SU-DHL-6 (cell line): ENCODE results near the gene PALM.

Source experiments
- H2AFZ ChIP-seq: fragments of 200-600 bp; sonication (generic); 2 replicates; pipeline ENCODE4 v1.6.1; 2014; ENCODE audit warnings: low read depth, mild to moderate bottlenecking, moderate library complexity, mixed read lengths, antibody characterized with exemption, low read length; ENCODE audit not compliant: severe bottlenecking
- H3F3A ChIP-seq: fragments of 200-600 bp; shearing (Covaris generic); 2 replicates; pipeline ENCODE4 v1.6.0; 2016; ENCODE audit warnings: antibody characterized with exemption, mild to moderate bottlenecking; ENCODE audit not compliant: insufficient read depth
- H3K27ac ChIP-seq: fragments of 200-600 bp; sonication (generic); 2 replicates; pipeline ENCODE4 v1.5.1; 2016; ENCODE audit warnings: low read depth, mild to moderate bottlenecking, low read length, moderate library complexity, mixed read lengths
- H3K27me3 ChIP-seq: fragments of 200-600 bp; sonication (generic), shearing (Covaris generic); 2 replicates; pipeline ENCODE4 v1.6.0; 2014; ENCODE audit warnings: mild to moderate bottlenecking, low read length
- H3K36me3 ChIP-seq: fragments of 200-600 bp; sonication (generic); 2 replicates; pipeline ENCODE4 v1.6.1; 2014; ENCODE audit warnings: mild to moderate bottlenecking, low read length, mixed read lengths
- H3K4me2 ChIP-seq: fragments of 300-600, 200-600 bp; shearing (Covaris generic), sonication (generic); 2 replicates; pipeline ENCODE4 v1.6.0; 2014; ENCODE audit warnings: low read length, low read depth, mild to moderate bottlenecking; ENCODE audit not compliant: poor library complexity, severe bottlenecking
- H3K4me3 ChIP-seq: fragments of 200-600 bp; sonication (generic); 2 replicates; pipeline ENCODE4 v1.5.1; 2014; ENCODE audit warnings: antibody characterized with exemption, low read length, mild to moderate bottlenecking, mixed read lengths; ENCODE audit not compliant: insufficient read depth, poor library complexity, severe bottlenecking
- H3K79me2 ChIP-seq: fragments of 200-600 bp; sonication (generic); 2 replicates; pipeline ENCODE4 v1.6.1; 2014; ENCODE audit warnings: mild to moderate bottlenecking, low read length, moderate library complexity; ENCODE audit not compliant: insufficient read depth
- H3K9ac ChIP-seq: fragments of 200-600 bp; sonication (generic); 2 replicates; pipeline ENCODE4 v1.7.0; 2014; ENCODE audit warnings: mild to moderate bottlenecking, low read length
- H3K9me2 ChIP-seq: fragments of 200-600 bp; sonication (generic); replicated peaks from 2 replicates; pipeline ENCODE4 v1.6.1; 2014; ENCODE audit warnings: low read length; ENCODE audit not compliant: insufficient read depth
- H3K9me3 ChIP-seq: fragments of 200-600 bp; sonication (generic); 2 replicates; pipeline ENCODE4 v1.6.1; 2014; ENCODE audit warnings: low read length, mixed read lengths; ENCODE audit not compliant: insufficient read depth
- H4K20me1 ChIP-seq: fragments of 200-600 bp; sonication (generic); 2 replicates; pipeline ENCODE4 v1.6.1; 2014; ENCODE audit warnings: low read depth, mild to moderate bottlenecking, antibody characterized with exemption, low read length, moderate library complexity, mixed read lengths
- CTCF ChIP-seq: fragments of 200-600 bp; sonication (generic); IDR thresholded peaks from one replicate; pipeline ENCODE4 v1.5.1; 2017; ENCODE audit warnings: antibody characterized with exemption, mild to moderate bottlenecking, low read length, moderate library complexity; ENCODE audit not compliant: insufficient read depth, poor library complexity, severe bottlenecking
- EZH2phosphoT487 ChIP-seq: fragments of 200-600 bp; sonication (generic), shearing (Covaris generic); conservative IDR thresholded peaks from 2 replicates; pipeline ENCODE4 v1.6.1; 2018; ENCODE audit warnings: mild to moderate bottlenecking, antibody characterized with exemption, low read length, moderate library complexity, mixed read lengths

PALM gene

GRCh38 chr19:746208-746819 lies 37.6 kb downstream of the PALM start:
- Histone ChIP-seq H3K27me3 (no peaks in the 10 kb centered on the region), H3K9ac (no peak overlapping the region), H3F3A (no peaks in the 10 kb centered on the region), H3K27ac (no peak overlapping the region), H3K79me2 (no peaks in the 10 kb centered on the region), H2AFZ (no peak overlapping the region), H3K36me3 (no peaks in the 10 kb centered on the region), H3K4me2 (no peak overlapping the region), H3K4me3 (no peak overlapping the region), H3K9me2 (no peaks in the 10 kb centered on the region), H3K9me3 (no peaks in the 10 kb centered on the region), H4K20me1 (no peaks in the 10 kb centered on the region)
- TF ChIP-seq CTCF (no peak), EZH2phosphoT487 (no peak)

- H3K27ac ChIP-seq, result no peak overlapping the region
- no peaks in the 10 kb centered on the region for H3K36me3 ChIP-seq
- H3K9ac ChIP-seq, result no peak overlapping the region
- TF ChIP-seq EZH2phosphoT487, result no peak
- TF ChIP-seq CTCF, result no peak
- no peaks in the 10 kb centered on the region for H3K9me3 ChIP-seq
- no peaks in the 10 kb centered on the region for H3K79me2 ChIP-seq
- H4K20me1 ChIP-seq, result no peaks in the 10 kb centered on the region
- no peak overlapping the region for H3K4me2 ChIP-seq
- H3K9me2 ChIP-seq, result no peaks in the 10 kb centered on the region
- H3K4me3 ChIP-seq, result no peak overlapping the region
- H3F3A ChIP-seq, result no peaks in the 10 kb centered on the region
- no peak overlapping the region for H2AFZ ChIP-seq
- H3K27me3 ChIP-seq, result no peaks in the 10 kb centered on the region
Observed at GRCh38 chr19:746956-747355, 38.2 kb downstream of the PALM start.

GRCh38 chr19:747432-748273 lies 38.9 kb downstream of the PALM start:
- H3K27me3 ChIP-seq, result no peaks in the 10 kb centered on the region
- H4K20me1 ChIP-seq, result no peaks in the 10 kb centered on the region
- H3K4me2 ChIP-seq, result no peak overlapping the region
- no peaks in the 10 kb centered on the region for H3F3A ChIP-seq
- H3K27ac ChIP-seq, result no peak overlapping the region
- H3K79me2 ChIP-seq, result no peaks in the 10 kb centered on the region
- no peaks in the 10 kb centered on the region for H3K9me3 ChIP-seq
- TF ChIP-seq EZH2phosphoT487 (no peak), CTCF (no peak)
- no peak overlapping the region for H2AFZ ChIP-seq
- no peaks in the 10 kb centered on the region for H3K36me3 ChIP-seq
- H3K4me3 ChIP-seq, result no peak overlapping the region
- H3K9me2 ChIP-seq, result no peaks in the 10 kb centered on the region
- H3K9ac ChIP-seq, result no peak overlapping the region
